DND-41 (cell line): Measurements from ENCODE around the gene RPS6KA1.

ENCODE experiments used
- ATAC-seq: fragments of 200-7000 bp; cut with Tn5 transposase; 3 replicates; pipeline ENCODE4 v1.9.1; 2021; ENCODE audit warnings: low read depth; ENCODE audit not compliant: insufficient read depth
- DNase-seq: peaks from one replicate; pipeline ENCODE4 v3.0.0-alpha.2; 2020
- H2AFZ ChIP-seq: 2 replicates; pipeline ENCODE4 v1.6.0; 2012; ENCODE audit warnings: low read depth, low read length
- H3K27ac ChIP-seq: 2 replicates; pipeline ENCODE4 v1.5.1; 2012; ENCODE audit warnings: low read length, inconsistent platforms
- H3K27me3 ChIP-seq: fragments of 200-600 bp; sonication (generic); 2 replicates; pipeline ENCODE4 v1.6.0; 2012; ENCODE audit warnings: low read length, mild to moderate bottlenecking, inconsistent platforms; ENCODE audit not compliant: insufficient read depth, poor library complexity
- H3K36me3 ChIP-seq: 2 replicates; pipeline ENCODE4 v1.5.1; 2012; ENCODE audit warnings: low read length, inconsistent platforms; ENCODE audit not compliant: insufficient read depth
- H3K4me1 ChIP-seq: 2 replicates; pipeline ENCODE4 v1.5.1; 2012; ENCODE audit warnings: mild to moderate bottlenecking, low read length; ENCODE audit not compliant: insufficient read depth
- H3K4me2 ChIP-seq: 2 replicates; pipeline ENCODE4 v1.6.0; 2012; ENCODE audit warnings: mild to moderate bottlenecking, moderate library complexity, low read length, inconsistent platforms; ENCODE audit not compliant: insufficient read depth
- H3K4me3 ChIP-seq, 2 experiments: fragments of 200-600 bp in 1 of 2; shearing (Covaris generic) in 1 of 2; 2 replicates each; pipeline ENCODE4 v1.5.1; 2012 to 2016; ENCODE audit warnings: inconsistent platforms in 2 of 2, low read length in 2 of 2, mild to moderate bottlenecking in 2 of 2, low read depth in 1 of 2, moderate library complexity in 1 of 2
- H3K79me2 ChIP-seq: 2 replicates; pipeline ENCODE4 v1.6.0; 2012; ENCODE audit warnings: low read length, inconsistent platforms; ENCODE audit not compliant: insufficient read depth
- H3K9ac ChIP-seq: 2 replicates; pipeline ENCODE4 v1.6.0; 2012; ENCODE audit warnings: low read depth, mild to moderate bottlenecking, inconsistent platforms, low read length, moderate library complexity
- H3K9me3 ChIP-seq: 2 replicates; pipeline ENCODE4 v1.5.1; 2012; ENCODE audit warnings: low read length, moderate library complexity, mild to moderate bottlenecking, inconsistent platforms; ENCODE audit not compliant: insufficient read depth, severe bottlenecking
- H4K20me1 ChIP-seq: 2 replicates; pipeline ENCODE4 v1.6.0; 2012; ENCODE audit warnings: low read length; ENCODE audit not compliant: insufficient read depth
- EZH2 ChIP-seq: IDR thresholded peaks from 3 replicates; pipeline ENCODE4 v1.6.1; 2012; ENCODE audit warnings: borderline replicate concordance, low read depth, mild to moderate bottlenecking, moderate library complexity, low read length, inconsistent platforms; ENCODE audit not compliant: severe bottlenecking
- TF ChIP-seq, protein P1 (sequence below): IDR thresholded peaks from 2 replicates; pipeline ENCODE4 v1.5.1; 2012; ENCODE audit warnings: borderline replicate concordance, low read length, moderate library complexity, mild to moderate bottlenecking; ENCODE audit not compliant: poor library complexity, severe bottlenecking; ENCODE audit errors: extremely low read depth

Gene RPS6KA1

DNA sequence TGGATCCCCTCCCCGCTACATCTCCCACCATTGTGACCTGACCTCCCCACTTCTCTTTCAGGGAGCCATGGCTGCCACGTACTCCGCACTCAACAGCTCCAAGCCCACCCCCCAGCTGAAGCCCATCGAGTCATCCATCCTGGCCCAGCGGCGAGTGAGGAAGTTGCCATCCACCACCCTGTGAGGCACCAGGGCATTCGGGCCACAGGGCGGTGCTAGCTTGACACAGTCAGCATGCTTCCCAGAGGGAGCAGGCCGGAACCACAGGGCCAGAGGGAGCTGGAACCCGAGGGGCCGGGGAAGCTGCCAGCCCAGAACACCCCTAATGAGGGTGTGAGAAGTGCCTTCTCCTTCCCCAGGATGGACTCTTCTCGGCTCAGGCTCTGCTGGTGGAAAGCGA lies 44.5 kb downstream of the RPS6KA1 start:
- H4K20me1 ChIP-seq = no peaks in the 10 kb centered on the region
- peaks cover 55% of the 10 kb centered on the region for H3K36me3 ChIP-seq
- DNase-seq = no peak
- ATAC-seq = no peak
- no peaks in the 10 kb centered on the region for H3K27me3 ChIP-seq
- TF ChIP-seq EZH2 = no peak
- TF ChIP-seq, protein P1, sequence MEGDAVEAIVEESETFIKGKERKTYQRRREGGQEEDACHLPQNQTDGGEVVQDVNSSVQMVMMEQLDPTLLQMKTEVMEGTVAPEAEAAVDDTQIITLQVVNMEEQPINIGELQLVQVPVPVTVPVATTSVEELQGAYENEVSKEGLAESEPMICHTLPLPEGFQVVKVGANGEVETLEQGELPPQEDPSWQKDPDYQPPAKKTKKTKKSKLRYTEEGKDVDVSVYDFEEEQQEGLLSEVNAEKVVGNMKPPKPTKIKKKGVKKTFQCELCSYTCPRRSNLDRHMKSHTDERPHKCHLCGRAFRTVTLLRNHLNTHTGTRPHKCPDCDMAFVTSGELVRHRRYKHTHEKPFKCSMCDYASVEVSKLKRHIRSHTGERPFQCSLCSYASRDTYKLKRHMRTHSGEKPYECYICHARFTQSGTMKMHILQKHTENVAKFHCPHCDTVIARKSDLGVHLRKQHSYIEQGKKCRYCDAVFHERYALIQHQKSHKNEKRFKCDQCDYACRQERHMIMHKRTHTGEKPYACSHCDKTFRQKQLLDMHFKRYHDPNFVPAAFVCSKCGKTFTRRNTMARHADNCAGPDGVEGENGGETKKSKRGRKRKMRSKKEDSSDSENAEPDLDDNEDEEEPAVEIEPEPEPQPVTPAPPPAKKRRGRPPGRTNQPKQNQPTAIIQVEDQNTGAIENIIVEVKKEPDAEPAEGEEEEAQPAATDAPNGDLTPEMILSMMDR = no peak
- H3K9me3 ChIP-seq = no peaks in the 10 kb centered on the region
- no peaks in the 10 kb centered on the region for H3K4me1 ChIP-seq
- no peak overlapping the region for H3K4me3 ChIP-seq
- no peak overlapping the region for H3K9ac ChIP-seq
- no peak overlapping the region for H3K4me2 ChIP-seq
- no peaks in the 10 kb centered on the region for H3K79me2 ChIP-seq
- no peak overlapping the region for H3K27ac ChIP-seq
- no peak overlapping the region for H2AFZ ChIP-seq

DNA sequence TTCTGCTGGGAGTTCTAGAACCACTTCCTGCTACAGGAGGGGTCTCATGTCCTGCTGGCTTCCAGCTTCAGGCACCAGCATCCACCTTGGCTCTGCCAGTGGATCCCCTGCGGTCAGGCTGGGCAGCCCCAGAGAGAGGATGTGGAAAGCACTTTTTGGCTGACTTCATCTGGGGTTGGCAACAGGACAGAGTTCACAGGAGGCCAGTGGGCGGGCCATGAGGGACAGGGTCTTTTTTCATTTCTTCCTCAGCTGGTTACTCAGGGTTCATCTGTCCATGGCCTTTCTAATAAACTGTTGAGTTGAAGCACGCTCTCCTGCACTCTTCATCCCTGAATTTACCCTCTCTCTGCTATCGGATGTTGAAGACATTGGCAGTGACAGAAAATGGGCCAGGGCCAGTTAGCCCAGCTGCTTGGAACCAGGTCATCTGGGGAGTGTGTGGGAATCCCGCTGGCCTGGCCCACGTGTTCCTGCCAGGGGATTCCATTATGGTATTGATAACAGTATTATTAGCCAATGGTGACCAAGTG lies 45.2 kb downstream of the RPS6KA1 start:
- no peaks in the 10 kb centered on the region for H4K20me1 ChIP-seq
- no peak overlapping the region for H3K27ac ChIP-seq
- H3K9me3 ChIP-seq = no peaks in the 10 kb centered on the region
- no peak for ATAC-seq
- no peak for DNase-seq
- TF ChIP-seq EZH2 = no peak
- TF ChIP-seq, protein P1 = no peak
- H3K4me3 ChIP-seq = no peak overlapping the region
- H3K79me2 ChIP-seq = no peaks in the 10 kb centered on the region
- no peaks in the 10 kb centered on the region for H3K27me3 ChIP-seq
- H3K4me1 ChIP-seq = no peaks in the 10 kb centered on the region
- H2AFZ ChIP-seq = no peak overlapping the region
- peaks cover 47% of the 10 kb centered on the region for H3K36me3 ChIP-seq
- no peak overlapping the region for H3K4me2 ChIP-seq
- H3K9ac ChIP-seq = no peak overlapping the region

DNA sequence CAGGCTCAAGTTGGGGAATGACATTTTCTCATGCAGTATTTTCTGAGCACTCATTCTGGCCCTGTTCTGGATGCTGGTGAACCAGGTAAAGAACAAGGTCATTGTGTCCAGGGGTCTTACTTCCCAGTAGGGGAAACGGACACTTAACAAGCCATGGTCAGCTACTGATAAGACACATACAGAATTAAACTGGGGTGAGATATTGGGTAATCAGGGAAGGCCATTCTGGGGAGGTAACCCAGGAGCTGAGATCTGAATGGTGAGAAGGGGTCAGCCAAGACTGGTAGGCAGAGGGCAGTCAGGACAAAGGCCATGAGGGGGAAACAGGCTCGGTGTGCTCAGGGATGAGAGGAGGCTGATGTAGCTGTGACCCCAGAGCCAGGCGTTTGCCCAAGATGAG lies 45.8 kb downstream of the RPS6KA1 start:
- no peaks in the 10 kb centered on the region for H4K20me1 ChIP-seq
- no peak overlapping the region for H3K4me2 ChIP-seq
- no peaks in the 10 kb centered on the region for H3K4me1 ChIP-seq
- no peak overlapping the region for H3K4me3 ChIP-seq
- no peaks in the 10 kb centered on the region for H3K9me3 ChIP-seq
- no peak overlapping the region for H2AFZ ChIP-seq
- no peak for ATAC-seq
- H3K79me2 ChIP-seq = no peaks in the 10 kb centered on the region
- H3K27me3 ChIP-seq = no peaks in the 10 kb centered on the region
- no peak for TF ChIP-seq EZH2
- TF ChIP-seq, protein P1 = no peak
- no peak overlapping the region for H3K27ac ChIP-seq
- peaks cover 42% of the 10 kb centered on the region for H3K36me3 ChIP-seq
- H3K9ac ChIP-seq = no peak overlapping the region
- no peak for DNase-seq

DNA sequence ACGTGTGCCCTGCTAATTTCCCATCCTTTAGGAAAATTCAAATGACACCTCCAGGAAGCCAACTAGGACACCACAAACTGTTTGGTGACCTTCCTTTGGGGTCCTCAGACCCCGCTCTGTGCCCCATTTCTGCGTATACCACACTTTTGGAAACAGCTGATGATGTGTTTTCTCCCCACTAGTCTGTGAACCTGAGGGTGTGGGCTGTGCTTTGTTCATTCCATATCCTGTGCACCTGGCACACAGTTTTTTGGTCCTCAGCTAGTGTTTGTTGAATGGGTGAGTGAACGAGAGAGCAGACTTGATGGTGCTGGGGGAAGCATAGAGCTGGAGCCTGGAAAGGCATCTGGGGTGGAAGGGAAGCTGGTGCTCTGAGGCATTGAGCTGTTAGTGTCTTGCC lies 48.6 kb downstream of the RPS6KA1 start:
- no peak for DNase-seq
- no peak overlapping the region for H3K4me2 ChIP-seq
- no peak overlapping the region for H3K9ac ChIP-seq
- no peak overlapping the region for H2AFZ ChIP-seq
- no peak overlapping the region for H3K4me3 ChIP-seq
- H3K27me3 ChIP-seq = no peaks in the 10 kb centered on the region
- H3K9me3 ChIP-seq = no peaks in the 10 kb centered on the region
- no peak for ATAC-seq
- H4K20me1 ChIP-seq = no peaks in the 10 kb centered on the region
- H3K27ac ChIP-seq = no peak overlapping the region
- H3K79me2 ChIP-seq = no peaks in the 10 kb centered on the region
- H3K4me1 ChIP-seq = no peaks in the 10 kb centered on the region
- TF ChIP-seq, protein P1 = no peak
- TF ChIP-seq EZH2 = no peak
- peaks cover 19% of the 10 kb centered on the region for H3K36me3 ChIP-seq
